Activated CD4-positive, alpha-beta memory T cell treated with anti-CD3 and anti-CD28 coated beads for 36 hours (primary cell): Measurements from ENCODE around the gene NAPG. TPM values are rescaled to one million over a fixed set of nuclear protein-coding genes. Genes with fewer than 3 reads are reported as not detected.
"Not testable (repeated sequence)": the region's sequence is repeated elsewhere in the genome, so short reads cannot be mapped to it uniquely, and the experiment has no call there.

Experiments used
- CTCF ChIA-PET: fragments of 350-600 bp; sonication (Branson Sonifier 250); formaldehyde crosslinking; loops from one replicate; lab custom pipeline; 2021; ENCODE audit warnings: antibody characterized with exemption, inconsistent platforms; lab: Charles Lee
- POLR2A ChIA-PET: fragments of 350-600 bp; sonication (Branson Sonifier 250); formaldehyde crosslinking; loops from one replicate; lab custom pipeline; 2021; ENCODE audit warnings: antibody characterized with exemption; lab: Charles Lee
- DNase-seq: peaks from one replicate; pipeline ENCODE4 v3.0.0-alpha.2; 2020
- H3K27ac Mint-ChIP-seq: one replicate; pipeline ENCODE4 v1.8.0; 2021; ENCODE audit warnings: mixed read lengths
- H3K27me3 Mint-ChIP-seq: one replicate; pipeline ENCODE4 v1.8.0; 2021; ENCODE audit warnings: mixed read lengths
- H3K36me3 Mint-ChIP-seq: one replicate; pipeline ENCODE4 v1.8.0; 2021; ENCODE audit warnings: mixed read lengths
- H3K4me1 Mint-ChIP-seq: one replicate; pipeline ENCODE4 v1.8.0; 2021; ENCODE audit warnings: low read depth, mixed read lengths
- H3K4me3 Mint-ChIP-seq: one replicate; pipeline ENCODE4 v1.8.0; 2021; ENCODE audit warnings: mild to moderate bottlenecking, mixed read lengths
- H3K9me3 Mint-ChIP-seq: one replicate; pipeline ENCODE4 v1.8.0; 2021; ENCODE audit warnings: mixed read lengths
- intact Hi-C: fragments of 100-400 bp; cut with micrococcal nuclease; formaldehyde crosslinking; loops from one replicate; pipeline ENCODE4 v1.15.1; 2023
- total RNA-seq, 2 experiments: library from RNA; stranded (reverse); gene quantifications; one replicate each; pipeline ENCODE4 v1.2.3, GENCODE V29; 2021

The NAPG gene
- total RNA-seq, 2 experiments from 2014 or later, result 31.8 to 32.7 TPM

DNA sequence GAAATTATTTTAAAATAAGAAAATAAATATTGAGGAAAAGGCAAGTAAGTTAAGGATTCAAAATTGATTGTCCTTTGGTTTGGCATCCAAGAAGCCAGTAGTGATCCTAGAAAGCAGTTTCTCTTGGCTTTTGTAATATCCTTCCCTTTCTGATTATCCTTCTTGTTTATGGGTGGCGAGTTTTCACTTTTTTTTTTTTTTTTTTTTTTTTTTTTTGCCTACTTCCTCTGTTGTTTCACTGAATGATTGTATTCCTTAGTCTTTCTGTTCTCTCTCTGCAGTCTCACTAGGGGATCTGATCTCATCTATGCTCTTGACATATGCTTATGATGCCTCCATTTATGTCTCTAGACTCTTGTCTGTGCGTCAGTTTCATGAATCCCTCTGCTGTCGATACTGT lies 4.2 kb downstream of the NAPG start:
- CTCF ChIA-PET, result interaction anchor here (1.2 kb wide), 1 partner anchor 30 kb away, joined by 3 read pairs; no protein-coding TSS in a partner anchor
- POLR2A ChIA-PET, result no interaction called here
- Mint-ChIP-seq H3K9me3 (no peaks in the 10 kb centered on the region), H3K4me1 (peaks cover 46% of the 10 kb centered on the region), H3K27ac (peak overlapping the region; percentile 96), H3K4me3 (peak overlapping the region; percentile 46), H3K36me3 (peaks cover 12% of the 10 kb centered on the region), H3K27me3 (no peaks in the 10 kb centered on the region)
- no peak for DNase-seq
- intact Hi-C loops, result loop anchor here (2.0 to 10.0 kb wide), 2 partner anchors 255 to 917 kb away; no protein-coding TSS in a partner anchor

DNA sequence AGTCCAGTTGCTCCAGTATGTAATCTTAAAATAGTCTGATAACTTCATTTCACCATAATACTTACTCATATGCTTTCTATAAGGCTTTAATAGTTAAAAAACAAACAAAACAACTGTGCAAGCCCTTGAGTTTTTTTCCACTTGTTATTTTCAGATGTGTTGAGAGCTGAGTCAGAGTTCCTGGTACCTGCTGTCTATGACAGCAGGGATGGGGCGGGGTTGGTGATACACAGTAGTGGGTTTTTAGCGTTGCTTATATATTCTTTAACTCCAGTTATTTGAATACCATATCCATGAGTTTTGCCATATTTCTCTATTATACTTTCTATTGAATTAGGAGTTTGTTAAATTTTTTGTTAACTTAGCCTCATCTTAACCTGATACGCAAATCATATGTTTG lies 5.0 kb downstream of the NAPG start:
- H3K27me3 Mint-ChIP-seq, result no peaks in the 10 kb centered on the region
- peak overlapping the region; percentile 96 for H3K27ac Mint-ChIP-seq
- intact Hi-C loops, result loop anchor here (2.0 to 10.0 kb wide), 2 partner anchors 254 to 918 kb away; no protein-coding TSS in a partner anchor
- POLR2A ChIA-PET, result no interaction called here
- peaks cover 10% of the 10 kb centered on the region for H3K36me3 Mint-ChIP-seq
- peak overlapping the region; percentile 46 for H3K4me3 Mint-ChIP-seq
- peak; percentile 66 for DNase-seq
- CTCF ChIA-PET, result no interaction called here
- no peaks in the 10 kb centered on the region for H3K9me3 Mint-ChIP-seq
- H3K4me1 Mint-ChIP-seq, result peaks cover 42% of the 10 kb centered on the region

DNA sequence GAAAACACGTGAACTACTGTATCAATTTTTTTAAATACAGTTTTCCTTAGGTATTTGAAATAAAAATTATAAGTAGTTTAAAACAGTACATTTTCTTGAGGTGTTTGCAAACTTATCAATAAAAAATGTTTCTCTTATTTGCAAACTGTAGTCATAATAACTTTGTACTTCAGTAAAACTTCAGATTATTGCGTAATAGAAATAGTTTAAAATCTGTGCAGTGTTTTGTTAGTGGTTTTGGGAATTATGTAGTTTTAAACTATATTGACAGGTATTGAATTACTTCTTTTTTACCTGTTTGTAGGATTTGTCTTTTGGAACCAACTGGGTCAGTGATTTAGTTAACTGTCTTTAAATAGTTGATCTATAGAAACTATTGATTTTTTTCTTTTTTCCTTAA lies 7.3 kb downstream of the NAPG start:
- DNase-seq, result no peak
- Mint-ChIP-seq H3K36me3 (peaks cover 14% of the 10 kb centered on the region), H3K4me3 (no peak overlapping the region), H3K9me3 (no peaks in the 10 kb centered on the region), H3K27ac (no peak overlapping the region), H3K4me1 (peaks cover 43% of the 10 kb centered on the region), H3K27me3 (no peaks in the 10 kb centered on the region)
- POLR2A ChIA-PET, result no interaction called here
- CTCF ChIA-PET, result no interaction called here
- intact Hi-C loops, result loop anchor here (10.0 kb wide), 1 partner anchor 252 kb away; no protein-coding TSS in a partner anchor

DNA sequence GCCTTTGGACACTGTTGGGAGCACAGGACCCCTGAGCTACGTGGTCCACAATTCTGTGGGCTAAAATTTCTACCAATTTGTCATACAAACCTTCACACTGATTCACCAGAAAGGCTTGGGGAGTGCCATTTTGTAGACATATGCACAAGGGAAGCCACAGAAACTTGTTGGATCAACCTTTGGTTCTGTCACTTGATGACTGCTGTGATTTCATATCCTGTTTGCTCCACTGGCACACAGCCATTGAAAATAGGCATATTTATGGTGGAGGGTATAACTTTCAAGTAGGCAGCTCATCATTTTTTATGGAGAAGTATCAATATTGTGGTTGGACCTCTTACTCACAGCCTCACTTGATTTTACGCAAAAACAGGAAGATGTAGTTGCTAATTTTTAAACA lies 10.5 kb downstream of the NAPG start:
- Mint-ChIP-seq H3K27me3 (no peaks in the 10 kb centered on the region), H3K4me3 (no peak overlapping the region), H3K4me1 (peaks cover 24% of the 10 kb centered on the region), H3K36me3 (peaks cover 35% of the 10 kb centered on the region), H3K9me3 (no peaks in the 10 kb centered on the region), H3K27ac (peak overlapping the region; percentile 23)
- no peak for DNase-seq
- ChIA-PET POLR2A (no interaction called here), CTCF (interaction anchor here (0.7 to 0.9 kb wide), 2 partner anchors 9 to 24 kb away, joined by 3 to 5 read pairs; no protein-coding TSS in a partner anchor)
- intact Hi-C loops, result loop anchor here (10.0 kb wide), 1 partner anchor 249 kb away; no protein-coding TSS in a partner anchor

DNA sequence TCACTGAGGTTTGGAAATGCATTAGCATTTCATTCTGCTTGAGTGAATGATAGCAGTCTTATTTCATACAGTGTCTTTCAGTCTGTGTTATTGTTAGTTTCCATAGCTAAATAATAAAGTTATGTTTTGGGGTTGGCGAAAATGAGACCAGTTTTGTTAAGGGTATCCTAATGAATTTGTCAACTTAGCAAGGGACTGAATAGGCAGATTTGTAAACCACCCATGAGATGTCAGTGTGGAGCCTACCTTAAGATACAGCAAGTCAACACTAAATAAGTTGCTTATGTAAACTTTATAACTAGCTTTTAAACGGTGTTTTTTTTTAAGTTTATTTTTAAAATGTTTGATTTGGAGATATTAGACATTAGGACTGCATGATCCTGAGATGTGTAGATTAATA lies 11.9 kb downstream of the NAPG start:
- Mint-ChIP-seq H3K9me3 (no peaks in the 10 kb centered on the region), H3K36me3 (peaks cover 45% of the 10 kb centered on the region), H3K27ac (no peak overlapping the region), H3K4me3 (no peak overlapping the region), H3K4me1 (peaks cover 21% of the 10 kb centered on the region), H3K27me3 (no peaks in the 10 kb centered on the region)
- intact Hi-C loops, result loop anchor here (10.0 kb wide), 1 partner anchor 247 kb away; no protein-coding TSS in a partner anchor
- no peak for DNase-seq
- ChIA-PET CTCF (interaction anchor here (0.6 kb wide), 1 partner anchor 624 kb away, joined by 3 read pairs; the partner anchor contains the start of gene VAPA), POLR2A (no interaction called here)

DNA sequence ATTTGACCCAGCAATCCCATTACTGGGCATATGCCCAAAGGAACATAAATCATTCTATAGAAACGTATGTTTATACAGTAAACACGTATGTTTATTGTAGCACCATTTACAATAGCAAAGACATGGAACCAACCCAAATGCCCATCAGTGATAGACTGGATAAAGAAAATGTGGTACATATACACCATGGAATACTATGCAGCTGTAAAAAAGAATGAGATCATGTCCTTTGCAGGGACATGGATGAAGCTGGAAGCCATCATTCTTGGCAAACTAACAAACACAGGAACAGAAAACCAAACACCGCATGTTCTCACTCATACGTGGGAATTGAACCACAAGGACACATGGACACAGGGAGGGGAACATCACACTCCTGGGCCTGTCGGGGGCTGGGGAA lies 13.3 kb downstream of the NAPG start:
- DNase-seq, H3K27ac Mint-ChIP-seq, H3K4me3 Mint-ChIP-seq, H3K9me3 Mint-ChIP-seq, POLR2A ChIA-PET, H3K27me3 Mint-ChIP-seq: not testable (repeated sequence)
- intact Hi-C loops, result loop anchor here (10.0 kb wide), 1 partner anchor 246 kb away; no protein-coding TSS in a partner anchor
- peaks cover 45% of the 10 kb centered on the region for H3K36me3 Mint-ChIP-seq
- H3K4me1 Mint-ChIP-seq, result peaks cover 20% of the 10 kb centered on the region
- CTCF ChIA-PET, result interaction anchor here (1.7 kb wide), 1 partner anchor 21 kb away, joined by 8 read pairs; no protein-coding TSS in a partner anchor

DNA sequence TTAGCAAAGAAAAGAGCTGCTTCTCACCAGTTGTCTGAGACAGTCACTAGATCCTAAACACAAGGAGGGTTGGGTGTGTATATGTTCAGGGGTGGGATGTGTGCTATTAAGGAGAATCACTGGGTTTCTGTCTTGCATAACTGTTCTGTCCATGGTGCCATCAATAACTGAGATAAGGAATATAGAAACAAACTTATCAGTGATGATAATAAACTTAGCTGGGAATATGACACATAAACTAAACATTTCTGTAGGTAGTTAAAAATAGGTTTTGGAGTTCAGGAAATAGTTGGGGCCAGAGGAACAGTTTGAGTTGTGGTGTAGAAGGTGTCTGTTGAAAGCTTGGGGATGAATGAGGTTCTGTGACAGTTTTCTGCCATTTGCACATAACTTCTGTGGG lies 17.4 kb downstream of the NAPG start:
- ChIA-PET POLR2A (no interaction called here), CTCF (no interaction called here)
- Mint-ChIP-seq H3K27me3 (no peaks in the 10 kb centered on the region), H3K27ac (peak overlapping the region; percentile 2), H3K4me3 (no peak overlapping the region), H3K9me3 (no peaks in the 10 kb centered on the region), H3K36me3 (peaks cover 56% of the 10 kb centered on the region), H3K4me1 (peaks cover 5% of the 10 kb centered on the region)
- no peak for DNase-seq
- intact Hi-C loops, result no loop called here

DNA sequence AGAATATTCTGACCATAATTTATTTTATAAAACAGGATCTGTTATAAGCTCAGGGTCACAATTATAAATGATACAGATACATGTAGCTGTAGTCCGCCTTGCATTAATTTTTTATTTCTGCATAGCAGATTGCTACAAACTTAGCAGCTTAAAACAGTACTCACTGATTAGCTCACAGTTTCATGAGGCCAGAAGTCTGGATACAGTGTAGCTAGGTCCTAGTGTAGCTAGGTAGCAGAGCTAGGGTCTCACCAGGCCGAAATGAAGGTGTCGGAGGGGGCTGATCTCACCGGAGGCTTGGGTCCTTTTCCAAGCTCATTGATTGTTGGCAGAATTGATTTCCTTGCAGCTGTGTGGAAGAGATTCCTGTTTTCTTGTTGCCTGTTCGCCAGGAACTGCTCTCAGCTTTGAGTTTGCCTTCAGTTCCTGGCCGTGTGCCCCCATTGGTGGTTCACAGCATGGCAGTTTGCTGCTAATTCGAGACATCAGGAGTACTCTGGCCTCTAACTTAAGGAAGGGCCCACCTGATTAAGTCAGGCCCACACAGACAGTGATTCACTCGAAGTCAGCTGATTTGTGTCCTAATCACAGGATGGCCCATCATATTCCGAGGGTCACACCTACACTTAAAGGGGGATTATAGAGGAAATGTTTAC lies 18.4 kb downstream of the NAPG start:
- Mint-ChIP-seq H3K27me3 (no peaks in the 10 kb centered on the region), H3K9me3 (no peaks in the 10 kb centered on the region), H3K4me3 (no peak overlapping the region), H3K27ac (no peak overlapping the region), H3K36me3 (peaks cover 54% of the 10 kb centered on the region), H3K4me1 (no peaks in the 10 kb centered on the region)
- DNase-seq, result no peak
- intact Hi-C loops, result no loop called here
- CTCF ChIA-PET, result interaction anchor here (1.0 to 1.1 kb wide), 2 partner anchors 15 to 17 kb away, joined by 4 read pairs; no protein-coding TSS in a partner anchor
- POLR2A ChIA-PET, result no interaction called here

DNA sequence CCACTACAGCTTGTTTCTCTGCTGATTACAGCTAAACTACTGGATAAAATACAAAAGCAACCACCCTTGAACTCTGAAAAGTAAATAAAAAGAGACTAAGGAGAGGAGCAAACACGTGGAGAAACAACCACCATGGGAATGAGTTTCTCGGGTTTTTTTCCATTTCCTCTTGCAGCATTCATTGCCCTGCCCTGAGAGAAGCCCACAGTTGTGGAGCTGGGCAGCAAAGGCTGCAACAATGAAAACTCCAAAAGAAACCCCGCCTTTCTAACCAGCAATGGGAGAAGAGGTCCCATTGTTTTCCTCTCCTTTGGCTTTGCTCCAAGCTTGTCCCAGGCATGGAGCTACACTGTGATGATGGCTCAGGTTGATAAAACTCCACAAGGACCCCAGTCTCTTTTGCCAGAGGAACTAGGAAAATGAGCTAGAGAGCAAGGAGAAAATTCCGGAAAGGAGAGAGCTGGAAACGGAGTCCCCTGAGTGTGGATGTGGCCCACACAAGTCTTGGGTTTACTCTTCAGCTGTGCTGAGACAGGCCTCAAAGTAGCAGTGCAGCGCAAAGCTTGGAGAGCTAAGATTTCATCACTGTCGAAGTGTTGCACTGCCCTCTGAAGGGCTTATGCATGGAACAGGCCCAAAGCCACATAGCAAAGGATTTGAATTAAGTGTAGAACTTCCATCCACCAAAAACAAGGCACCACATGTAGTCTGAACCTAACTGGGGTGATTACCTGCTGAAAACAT lies 20.9 kb downstream of the NAPG start:
- H3K27me3 Mint-ChIP-seq, result no peaks in the 10 kb centered on the region
- peaks cover 46% of the 10 kb centered on the region for H3K36me3 Mint-ChIP-seq
- POLR2A ChIA-PET, result no interaction called here
- no peak overlapping the region for H3K27ac Mint-ChIP-seq
- no peak for DNase-seq
- CTCF ChIA-PET, result no interaction called here
- H3K4me3 Mint-ChIP-seq, result no peak overlapping the region
- no peaks in the 10 kb centered on the region for H3K4me1 Mint-ChIP-seq
- no peaks in the 10 kb centered on the region for H3K9me3 Mint-ChIP-seq
- intact Hi-C loops, result no loop called here

DNA sequence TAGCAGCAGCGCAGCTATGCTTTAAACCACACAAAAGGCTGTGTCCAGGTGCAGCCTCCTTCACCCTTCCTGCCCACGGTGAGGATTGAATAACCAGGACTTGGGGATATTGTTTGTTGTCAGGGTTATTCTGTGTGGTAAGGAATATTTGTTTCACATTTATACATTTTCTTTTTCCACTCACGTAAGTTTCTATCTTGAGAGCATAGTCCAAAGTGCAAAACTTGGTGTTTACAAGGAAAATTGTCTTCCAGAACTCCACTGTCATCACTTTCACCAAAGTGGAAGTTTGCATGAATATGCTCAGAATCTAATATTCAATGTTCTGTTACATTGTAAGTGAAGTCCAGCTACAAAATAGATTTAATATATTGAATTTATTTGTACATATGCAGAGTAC lies 26.4 kb downstream of the NAPG start:
- CTCF ChIA-PET, result interaction anchor here (2.1 kb wide), 1 partner anchor 8 kb away, joined by 11 read pairs; no protein-coding TSS in a partner anchor
- no peak for DNase-seq
- Mint-ChIP-seq H3K9me3 (no peaks in the 10 kb centered on the region), H3K36me3 (peaks cover 57% of the 10 kb centered on the region), H3K27ac (no peak overlapping the region), H3K27me3 (no peaks in the 10 kb centered on the region), H3K4me1 (no peaks in the 10 kb centered on the region), H3K4me3 (no peak overlapping the region)
- POLR2A ChIA-PET, result no interaction called here
- intact Hi-C loops, result no loop called here

DNA sequence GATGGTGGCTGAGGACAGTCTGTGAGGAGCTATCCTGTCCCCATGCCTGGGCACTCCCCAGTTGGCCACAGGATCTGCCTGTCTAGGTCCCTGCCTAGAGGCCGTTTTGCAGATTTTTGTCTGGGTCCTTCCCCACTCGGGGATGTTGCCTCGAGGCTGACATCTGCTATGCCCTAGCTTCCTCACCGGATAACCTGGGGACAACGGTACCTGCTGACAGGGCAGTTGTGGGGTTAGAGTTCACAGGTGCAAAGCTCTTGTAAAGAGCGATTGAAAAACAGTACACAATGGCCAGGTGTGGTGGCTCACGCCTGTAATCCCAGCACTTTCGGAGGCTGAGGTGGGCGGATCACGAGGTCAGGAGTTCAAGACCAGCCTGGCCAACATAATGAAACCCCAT lies 30.4 kb downstream of the NAPG start:
- intact Hi-C loops, H3K4me1 Mint-ChIP-seq, H3K4me3 Mint-ChIP-seq, H3K27ac Mint-ChIP-seq, H3K27me3 Mint-ChIP-seq, DNase-seq, POLR2A ChIA-PET, H3K9me3 Mint-ChIP-seq: not testable (repeated sequence)
- CTCF ChIA-PET, result interaction anchor here (1.2 kb wide), 1 partner anchor 12 kb away, joined by 4 read pairs; no protein-coding TSS in a partner anchor
- H3K36me3 Mint-ChIP-seq, result peaks cover 36% of the 10 kb centered on the region

DNA sequence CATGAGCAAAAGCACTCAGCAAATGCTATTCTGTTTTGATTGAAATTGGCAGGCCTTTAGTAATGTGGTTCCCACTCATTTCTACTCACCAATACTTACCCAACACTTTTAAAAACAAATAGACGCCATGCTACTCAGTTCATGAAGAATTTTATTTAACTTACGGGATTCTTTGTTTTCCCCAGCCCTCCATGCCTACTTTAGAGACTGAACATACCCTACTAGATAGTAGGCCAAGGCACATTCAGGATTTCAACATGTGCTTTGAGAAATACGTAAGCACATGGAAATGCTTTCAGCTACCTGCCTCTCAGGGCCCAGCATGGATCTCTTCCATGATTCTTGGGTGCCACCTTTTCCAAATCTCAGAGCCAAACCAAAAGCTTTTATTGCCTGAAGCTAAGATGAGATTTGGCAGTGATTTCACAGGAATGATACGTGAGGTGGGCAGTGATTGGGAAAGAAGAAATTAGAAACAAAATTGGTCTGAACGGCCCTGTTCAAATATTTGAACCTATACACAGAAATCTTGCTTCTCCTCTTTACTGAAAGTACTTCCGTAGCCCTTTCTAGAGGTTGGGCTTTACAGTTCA lies 31.4 kb downstream of the NAPG start:
- peaks cover 33% of the 10 kb centered on the region for H3K36me3 Mint-ChIP-seq
- intact Hi-C loops, result no loop called here

More for the DNA sequence above, 31.4 kb downstream of the NAPG start:
- H3K4me3 Mint-ChIP-seq, result no peak overlapping the region
- CTCF ChIA-PET, result no interaction called here
- H3K9me3 Mint-ChIP-seq, result no peaks in the 10 kb centered on the region
- POLR2A ChIA-PET, result no interaction called here
- DNase-seq, result no peak
- H3K27ac Mint-ChIP-seq, result no peak overlapping the region
- peaks cover 4% of the 10 kb centered on the region for H3K4me1 Mint-ChIP-seq
- H3K27me3 Mint-ChIP-seq, result no peaks in the 10 kb centered on the region
